K562 (cell line): ENCODE results near the gene AJAP1. TPM values are rescaled to one million over a fixed set of nuclear protein-coding genes. Genes with fewer than 3 reads are reported as not detected.

Source experiments
- ATAC-seq: fragments of 200-7000 bp; cut with Tn5 transposase; 3 replicates; pipeline ENCODE4 v1.9.1; 2020; ENCODE audit warnings: moderate library complexity
- BruUV-seq: library from RNA; stranded (reverse); fragments of 400-500 nt; replicated peaks from 2 replicates; lab custom pipeline; 2021; lab: Mats Ljungman, UMichigan
- CTCF ChIA-PET: fragments of 300-600 bp; formaldehyde crosslinking; extraction: SDS; loops from one replicate; lab custom pipeline; 2021; ENCODE audit warnings: low intra/inter-chr PET ratio; lab: Yijun Ruan, JAX
- POLR2A ChIA-PET: fragments of 300-600, 350-650 bp; sonication (Branson Sonifier 250); formaldehyde crosslinking; extraction: SDS; loops from one replicate; lab custom pipeline; 2021; ENCODE audit warnings: antibody characterized with exemption, inconsistent platforms; lab: Yijun Ruan, JAX
- DNase-seq, 4 experiments: peaks; one replicate each; pipeline versions ENCODE4 v3.0.0 to v3.0.0-alpha.2; 2011 to 2018; ENCODE audit warnings: low spot score in 3 of 4, mixed read lengths in 3 of 4; ENCODE audit errors: extremely low read depth in 1 of 4
- FAIRE-seq: peaks from 2 replicates; lab custom pipeline; 2011; peaks lifted over from hg19 to GRCh38; lab: Jason Lieb, UNC
- H2AFZ ChIP-seq: 2 replicates; pipeline ENCODE4 v1.6.0; 2011; ENCODE audit warnings: low read depth, low read length, control low read depth, inconsistent platforms
- H3K27ac ChIP-seq: fragments of 200-600 bp; 3 replicates; pipeline ENCODE4 v1.8.0; 2011; ENCODE audit warnings: low read depth, mild to moderate bottlenecking, control low read depth, inconsistent platforms, low read length, moderate library complexity, mixed read lengths; ENCODE audit errors: extremely low read depth
- H3K27me3 ChIP-seq, 2 experiments: fragments of 300-600 bp in 1 of 2; 2 replicates in 1 of 2; 3 replicates in 1 of 2; pipeline versions ENCODE4 v1.6.0 to v1.8.0; 2011; ENCODE audit warnings: inconsistent platforms in 2 of 2, low read length in 2 of 2, mild to moderate bottlenecking in 1 of 2, mixed read lengths in 1 of 2, moderate library complexity in 1 of 2; ENCODE audit not compliant: control insufficient read depth in 2 of 2, insufficient read depth in 2 of 2
- H3K36me3 ChIP-seq: fragments of 300-600 bp; 3 replicates; pipeline ENCODE4 v1.8.0; 2011; ENCODE audit warnings: mild to moderate bottlenecking, low read length, inconsistent platforms; ENCODE audit not compliant: control insufficient read depth, insufficient read depth
- H3K4me1 ChIP-seq, 2 experiments: fragments of 200-600 bp in 1 of 2; replicated peaks in 1 of 2; 2 replicates in 1 of 2; 3 replicates in 1 of 2; pipeline versions ENCODE4 v1.5.1 to v1.8.0; 2011; ENCODE audit warnings: inconsistent platforms in 2 of 2, low read length in 2 of 2, mild to moderate bottlenecking in 1 of 2, mixed read lengths in 1 of 2, moderate library complexity in 1 of 2; ENCODE audit not compliant: control insufficient read depth in 2 of 2, insufficient read depth in 2 of 2
- H3K4me2 ChIP-seq: 2 replicates; pipeline ENCODE4 v1.6.1; 2011; ENCODE audit warnings: low read length, control low read depth, inconsistent platforms, mixed read lengths; ENCODE audit not compliant: insufficient read depth
- H3K4me3 ChIP-seq: fragments of 200-600 bp; sonication (generic), shearing (Covaris generic); 2 replicates; pipeline ENCODE4 v1.5.1; 2016; ENCODE audit warnings: control low read depth, inconsistent platforms
- H3K79me2 ChIP-seq: fragments of 200-600 bp; 3 replicates; pipeline ENCODE4 v1.8.0; 2011; ENCODE audit warnings: low read length, inconsistent platforms; ENCODE audit not compliant: control insufficient read depth, insufficient read depth
- H3K9ac ChIP-seq, 2 experiments: 2 replicates each; pipeline versions ENCODE4 v1.6.0 to v1.6.1; 2011; ENCODE audit warnings: low read depth in 2 of 2, low read length in 2 of 2, control low read depth in 1 of 2, inconsistent platforms in 1 of 2, mild to moderate bottlenecking in 1 of 2, mixed read lengths in 1 of 2; ENCODE audit not compliant: insufficient read depth in 1 of 2
- H3K9me1 ChIP-seq: one replicate; pipeline ENCODE4 v1.6.0; 2011; ENCODE audit warnings: inconsistent platforms, mild to moderate bottlenecking, low read length, moderate library complexity; ENCODE audit not compliant: control insufficient read depth, insufficient read depth
- H3K9me3 ChIP-seq: replicated peaks from 2 replicates; pipeline ENCODE4 v1.5.1; 2011; ENCODE audit warnings: low read depth, low read length, inconsistent platforms; ENCODE audit not compliant: control insufficient read depth, insufficient read depth
- H4K20me1 ChIP-seq: replicated peaks from 2 replicates; pipeline ENCODE4 v1.6.1; 2011; ENCODE audit warnings: low read length, inconsistent platforms, mixed read lengths; ENCODE audit not compliant: control insufficient read depth, insufficient read depth
- BCOR ChIP-seq: fragments of 450-650 bp; IDR thresholded peaks from 2 replicates; pipeline ENCODE4 v1.6.1; 2016
- CCNT2 ChIP-seq: IDR thresholded peaks from 2 replicates; pipeline ENCODE4 v1.6.1; 2011; ENCODE audit warnings: borderline replicate concordance, low read depth, mild to moderate bottlenecking, moderate library complexity, mixed read lengths, low read length; ENCODE audit not compliant: insufficient read length; ENCODE audit errors: extremely low read depth
- CHD1 ChIP-seq: fragments of 200-600 bp; sonication (generic); IDR thresholded peaks from one replicate; pipeline ENCODE4 v1.6.1; 2012; ENCODE audit warnings: mild to moderate bottlenecking, moderate library complexity, low read length, inconsistent platforms
- HNRNPUL1 ChIP-seq: fragments of 200-400 bp; formaldehyde crosslinking; IDR thresholded peaks from 2 replicates; pipeline ENCODE4 v1.6.1; 2017; ENCODE audit warnings: low read length
- MAZ ChIP-seq, 2 experiments: fragments of 450-650 bp in 1 of 2; sonication (generic) in 1 of 2; formaldehyde crosslinking; IDR thresholded peaks in 1 of 2; conservative IDR thresholded peaks in 1 of 2; 2 replicates each; pipeline versions ENCODE4 v1.4.0 to v1.5.0; 2020; ENCODE audit warnings: mild to moderate bottlenecking in 1 of 2, missing genetic modification reagents in 1 of 2
- RCOR1 ChIP-seq, 2 experiments: IDR thresholded peaks; 2 replicates each; pipeline ENCODE4 v1.6.1; 2012; ENCODE audit warnings: low read depth in 2 of 2, low read length in 2 of 2, borderline replicate concordance in 1 of 2, improper control_type of control experiment in 1 of 2
- SPI1 ChIP-seq: IDR thresholded peaks from 2 replicates; pipeline ENCODE4 v1.6.1; 2011; ENCODE audit warnings: low read depth, low read length, control low read depth, borderline replicate concordance
- TEAD4 ChIP-seq, 2 experiments: sonication (generic) in 1 of 2; formaldehyde crosslinking in 1 of 2; IDR thresholded peaks; 2 replicates each; pipeline versions ENCODE4 v1.6.1 to v1.8.0; 2012 to 2022; ENCODE audit warnings: borderline replicate concordance in 1 of 2, inconsistent platforms in 1 of 2, low read length in 1 of 2, mild to moderate bottlenecking in 1 of 2, missing genetic modification reagents in 1 of 2
- ZKSCAN3 ChIP-seq: fragments of 250-450 bp; sonication (Bioruptor Pico); IDR thresholded peaks from 2 replicates; pipeline ENCODE4 v1.4.0; 2020
- ZNF41 ChIP-seq: fragments of 250-450 bp; sonication (Bioruptor Pico); conservative IDR thresholded peaks from 2 replicates; pipeline ENCODE4 v1.4.0; 2020; ENCODE audit warnings: mild to moderate bottlenecking
- WGBS: fragments of 100-300 bp; shearing (Covaris generic); methylation state at CpG from one replicate; pipeline ENCODE4 v1.1.6; 2016; ENCODE audit warnings: low coverage, mixed read lengths; ENCODE audit not compliant: insufficient coverage; ENCODE audit errors: missing lambda C conversion rate; 5-methylcytosine and 5-hydroxymethylcytosine counted together
- in situ Hi-C: fragments of 300-500 bp; cut with MboI; formaldehyde crosslinking; loops from 4 replicates; pipeline ENCODE4 v1.15.0; 2018; ENCODE audit warnings: inconsistent platforms, mixed read lengths
- intact Hi-C: fragments of 100-400 bp; cut with micrococcal nuclease; formaldehyde crosslinking; loops from 2 replicates; pipeline ENCODE4 v1.14.2; 2022
- polyA plus RNA-seq, 8 experiments: library from polyadenylated mRNA; depleted of rRNA in 4 of 8; stranded (reverse) in 5 of 8; unstranded in 3 of 8; fragments of >200 nt; fragmentation: Nextera tagmentation in 2 of 8; fragmentation: Illumina TruSeq in 1 of 8; extraction: Ambion mirVana in 2 of 8; extraction: Trizol in 1 of 8; gene quantifications; 2 replicates each; pipeline versions ENCODE4 v1.2.1 to v1.2.3, GENCODE V29; 2011 to 2014; ENCODE audit warnings: inconsistent platforms in 1 of 8, missing spikeins in 1 of 8
- total RNA-seq, 7 experiments: library from RNA; depleted of rRNA in 6 of 7; stranded (reverse); fragments of >200 nt in 6 of 7; fragmentation: Illumina TruSeq in 2 of 7; extraction: Trizol in 2 of 7; gene quantifications; 2 replicates each; pipeline versions ENCODE4 v1.2.1 to v1.2.3, GENCODE V29; 2011 to 2021; ENCODE audit warnings: low replicate concordance in 1 of 7

AJAP1 gene
- total and polyA plus RNA-seq, 9 of the 15 experiments (the other 6 are each of a cell fraction or from before 2014, with no cell fraction given): not detected

DNA sequence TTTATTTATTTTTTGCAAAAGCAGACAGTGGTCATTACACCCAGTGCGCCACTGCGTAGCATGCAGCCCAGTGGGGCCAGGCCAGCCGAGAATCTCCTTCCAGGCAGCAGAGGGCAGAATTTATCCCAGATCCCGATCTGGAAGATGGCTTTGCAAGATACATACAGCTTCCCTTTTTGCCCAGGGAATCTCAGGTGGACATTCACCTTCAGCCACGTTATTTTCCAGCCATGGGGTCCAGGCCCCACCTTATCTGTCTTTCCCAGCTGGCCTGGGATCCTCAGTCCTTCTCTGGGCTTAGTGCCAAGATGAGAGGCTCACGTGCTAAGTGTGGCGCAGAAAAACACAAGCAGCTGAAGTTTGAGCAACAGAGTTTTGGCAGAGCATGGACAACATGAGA lies 123.6 kb downstream of the AJAP1 start (continued):
- no peak for TF ChIP-seq SPI1
- TF ChIP-seq BCOR: 0 out of 2 replicates have a peak, but pooled peaks have one; percentile 18
- TF ChIP-seq TEAD4 (IDR thresholded peaks at IDR 0.05; ENCODE audit: low read length): peak; percentile 76
- TF ChIP-seq TEAD4 (CRISPR knock-in tag; IDR thresholded peaks at IDR 0.05; ENCODE audit: borderline replicate concordance): no peak
- TF ChIP-seq MAZ (CRISPR knock-in tag; conservative IDR thresholded peaks at IDR 0.05 in 1 of 2, IDR thresholded peaks at IDR 0.05 in 1 of 2): no peak
- TF ChIP-seq CCNT2: peak; percentile 29
- no peak for TF ChIP-seq ZNF41 (CRISPR knock-in tag)
- TF ChIP-seq RCOR1 (IDR thresholded peaks at IDR 0.05; ENCODE audit: borderline replicate concordance in 1 of 2, low read depth in 2 of 2, low read length in 2 of 2): 0 out of 4 replicates have a peak, but pooled peaks of 1 of the 2 experiments have one; percentile 3
- no peak for TF ChIP-seq ZKSCAN3 (CRISPR knock-in tag)

DNA sequence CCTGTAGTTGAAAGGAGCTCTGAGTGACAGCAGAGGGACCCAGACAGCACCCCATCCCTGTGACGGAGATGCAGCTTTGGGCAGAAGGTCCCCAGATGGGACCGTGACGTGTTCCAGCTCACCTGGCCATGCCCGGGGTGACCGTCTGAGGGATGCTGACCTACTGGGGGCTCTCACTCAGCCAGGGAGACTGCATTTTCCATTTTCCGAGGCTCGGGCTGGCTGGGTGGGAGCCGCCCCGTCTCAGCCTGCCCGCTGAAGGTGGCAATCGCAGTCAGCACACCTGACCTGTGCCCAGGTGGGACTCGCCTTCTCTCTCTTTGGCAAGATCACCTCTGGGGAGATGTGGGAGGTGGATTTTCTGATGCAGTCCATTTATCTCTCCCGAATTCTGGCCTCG lies 127.2 kb downstream of the AJAP1 start:
- Histone ChIP-seq H2AFZ (no peak overlapping the region), H3K27ac (no peak overlapping the region), H3K4me3 (no peak overlapping the region), H3K36me3 (no peaks in the 10 kb centered on the region), H3K4me1 (peaks cover 0 to 5% of the 10 kb centered on the region in 2 experiments; a peak in 2 of 5 replicates), H3K9ac (no peak overlapping the region), H3K9me1 (peaks cover 2% of the 10 kb centered on the region), H3K9me3 (no peaks in the 10 kb centered on the region), H3K4me2 (no peak overlapping the region), H3K79me2 (no peaks in the 10 kb centered on the region), H4K20me1 (no peaks in the 10 kb centered on the region; the same call in 1 of the 2 replicates), H3K27me3 (peaks cover 9 to 44% of the 10 kb centered on the region in 2 experiments; a peak in 3 of 5 replicates)
- FAIRE-seq (no peak), DNase-seq (no peak), ATAC-seq (no peak)
- TF ChIP-seq HNRNPUL1 (no peak), CHD1 (no peak)
- POLR2A ChIA-PET: interaction anchor here (0.5 to 0.6 kb wide), 2 partner anchors 109 to 670 kb away, joined by 4 to 5 read pairs; no protein-coding TSS in a partner anchor
- CTCF ChIA-PET: no interaction called here
- intact Hi-C loops (no loop called here), in situ Hi-C loops (no loop called here)
- WGBS: 0% methylated on average over 14 of the region's 14 CpGs
- no TSS peak for BruUV-seq
